Activated B cell treated with CpG ODN at 0.5 μM for 24 hours (primary cell): ENCODE results near the gene PIGS. TPM values are rescaled to one million over a fixed set of nuclear protein-coding genes. Genes with fewer than 3 reads are reported as not detected.
A peak's percentile ranks its signal among the peaks of the same experiment; 100 is the strongest.

Experiments
- ATAC-seq: fragments of 200-7000 bp; cut with Tn5 transposase; one replicate; pipeline ENCODE4 v1.10.0; 2021; ENCODE audit warnings: low read depth, mild to moderate bottlenecking, moderate library complexity
- CTCF ChIA-PET: fragments of 350-600 bp; sonication (Branson Sonifier 250); formaldehyde crosslinking; loops from one replicate; lab custom pipeline; 2021; ENCODE audit warnings: antibody characterized with exemption; lab: Charles Lee
- POLR2A ChIA-PET: fragments of 350-600 bp; sonication (Branson Sonifier 250); formaldehyde crosslinking; loops from one replicate; lab custom pipeline; 2021; ENCODE audit warnings: antibody characterized with exemption; lab: Charles Lee
- DNase-seq: peaks from one replicate; pipeline ENCODE4 v3.0.0; 2022
- H3K27ac Mint-ChIP-seq: one replicate; pipeline ENCODE4 v1.8.0; 2020; ENCODE audit warnings: mixed read lengths
- H3K27me3 Mint-ChIP-seq: one replicate; pipeline ENCODE4 v1.8.0; 2021; ENCODE audit warnings: mixed read lengths
- H3K36me3 Mint-ChIP-seq: one replicate; pipeline ENCODE4 v1.8.0; 2021; ENCODE audit warnings: low read depth, mixed read lengths
- H3K4me1 Mint-ChIP-seq: one replicate; pipeline ENCODE4 v1.8.0; 2021; ENCODE audit warnings: mixed read lengths
- H3K4me3 Mint-ChIP-seq: one replicate; pipeline ENCODE4 v1.8.0; 2020; ENCODE audit warnings: mild to moderate bottlenecking, mixed read lengths
- H3K9me3 Mint-ChIP-seq: one replicate; pipeline ENCODE4 v1.8.0; 2020; ENCODE audit warnings: mixed read lengths
- CTCF ChIP-seq: fragments of 200-600 bp; IDR thresholded peaks from one replicate; pipeline ENCODE4 v1.8.0; 2022; ENCODE audit warnings: antibody characterized with exemption, mild to moderate bottlenecking
- intact Hi-C: fragments of 100-400 bp; cut with micrococcal nuclease; formaldehyde crosslinking; loops from one replicate; pipeline ENCODE4 v1.15.1; 2024
- total RNA-seq: library from RNA; stranded (reverse); gene quantifications from 2 replicates; pipeline ENCODE4 v1.2.3, GENCODE V29; 2022

The PIGS gene
- total RNA-seq, 1 donor from 2014 or later = 92.2 TPM

DNA sequence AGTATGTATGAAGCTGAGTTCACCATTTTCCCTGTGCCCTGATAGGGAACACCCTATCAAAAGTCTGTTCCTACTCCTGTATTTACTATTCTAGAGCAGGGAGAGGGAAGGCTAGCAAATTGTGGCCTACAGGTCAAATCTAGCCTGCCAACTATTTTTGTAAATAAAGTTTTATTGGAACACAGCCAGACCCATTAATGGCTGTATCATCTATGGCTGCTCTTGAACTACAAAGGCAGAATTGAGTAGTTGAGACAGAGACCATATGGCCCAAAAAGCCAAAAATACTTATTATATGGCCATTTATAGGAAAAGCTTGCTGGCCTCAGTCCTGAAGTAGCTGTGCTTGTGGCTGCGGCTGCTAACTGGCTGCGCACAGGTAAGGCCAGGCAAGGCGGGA lies 9.6 kb upstream of the PIGS start:
- ChIA-PET CTCF (no interaction called here), POLR2A (no interaction called here)
- no peak for TF ChIP-seq CTCF
- peaks cover 16% of the 10 kb centered on the region for H3K4me1 Mint-ChIP-seq
- no peak overlapping the region for H3K4me3 Mint-ChIP-seq
- intact Hi-C loops = no loop called here
- H3K27me3 Mint-ChIP-seq = no peaks in the 10 kb centered on the region
- peaks cover 7% of the 10 kb centered on the region for H3K36me3 Mint-ChIP-seq
- H3K27ac Mint-ChIP-seq = no peak overlapping the region
- H3K9me3 Mint-ChIP-seq = no peaks in the 10 kb centered on the region
- DNase-seq (no peak), ATAC-seq (no peak)

DNA sequence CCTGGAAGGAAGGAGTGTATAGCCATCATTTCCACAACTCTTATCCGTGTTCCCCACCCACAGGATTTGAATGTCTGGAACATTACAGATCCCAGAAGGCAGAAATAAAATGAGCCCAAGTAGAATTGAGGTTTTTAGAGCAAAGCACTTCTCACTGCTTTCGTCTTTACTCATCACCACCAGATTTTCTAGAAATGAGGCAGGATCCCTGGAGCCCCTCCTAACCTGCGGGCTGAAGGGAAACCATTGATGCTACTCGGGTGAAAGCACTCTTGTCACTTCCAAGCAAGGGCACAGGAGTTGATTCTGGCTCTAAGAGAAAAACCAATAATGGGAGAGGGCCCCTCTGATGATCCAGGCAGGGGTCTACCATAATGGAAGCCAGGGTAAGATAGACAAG lies 8.2 kb upstream of the PIGS start:
- intact Hi-C loops = no loop called here
- no peak for TF ChIP-seq CTCF
- Mint-ChIP-seq H3K36me3 (no peaks in the 10 kb centered on the region), H3K9me3 (no peaks in the 10 kb centered on the region), H3K27ac (no peak overlapping the region), H3K4me3 (no peak overlapping the region), H3K4me1 (peaks cover 17% of the 10 kb centered on the region), H3K27me3 (no peaks in the 10 kb centered on the region)
- POLR2A ChIA-PET = interaction anchor here (1.7 kb wide), 1 partner anchor 19 kb away, joined by 6 read pairs; the partner anchor contains the start of gene SPAG5
- no peak for ATAC-seq
- DNase-seq = no peak
- CTCF ChIA-PET = no interaction called here

GRCh38 chr17:28578246-28579195 lies 7.2 kb upstream of the PIGS start:
- DNase-seq (no peak), ATAC-seq (no peak)
- no peak overlapping the region for H3K4me3 Mint-ChIP-seq
- H3K9me3 Mint-ChIP-seq = no peaks in the 10 kb centered on the region
- no peaks in the 10 kb centered on the region for H3K27me3 Mint-ChIP-seq
- ChIA-PET CTCF (no interaction called here), POLR2A (interaction anchor here (1.7 to 3.1 kb wide), 2 partner anchors 20 to 29 kb away, joined by 6 to 58 read pairs; partner anchors contain the start of gene SPAG5)
- TF ChIP-seq CTCF = no peak
- H3K36me3 Mint-ChIP-seq = peaks cover 4% of the 10 kb centered on the region
- intact Hi-C loops = no loop called here
- peaks cover 17% of the 10 kb centered on the region for H3K4me1 Mint-ChIP-seq
- no peak overlapping the region for H3K27ac Mint-ChIP-seq

DNA sequence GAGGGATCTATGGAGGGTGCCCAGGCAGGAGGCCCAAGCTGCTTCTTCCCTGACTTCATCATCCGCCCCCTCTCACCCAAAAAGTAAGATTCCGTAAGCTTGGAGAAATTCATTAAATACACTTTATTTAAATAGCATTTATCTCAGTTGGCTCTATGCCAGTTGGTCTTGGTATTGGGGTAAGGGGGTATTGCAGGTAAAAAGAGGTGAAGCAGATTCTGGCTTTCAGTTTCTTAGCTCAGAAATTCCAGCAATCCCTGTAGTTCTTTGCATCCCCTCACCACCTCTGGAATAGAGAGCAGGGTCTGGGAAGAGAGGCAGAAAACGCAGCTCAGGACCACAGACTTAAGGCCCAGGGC lies 6.1 kb upstream of the PIGS start:
- Mint-ChIP-seq H3K36me3 (peaks cover 4% of the 10 kb centered on the region), H3K27me3 (no peaks in the 10 kb centered on the region), H3K4me3 (peak overlapping the region; percentile 79), H3K9me3 (no peaks in the 10 kb centered on the region), H3K4me1 (peaks cover 21% of the 10 kb centered on the region), H3K27ac (peak overlapping the region; percentile 92)
- ChIA-PET POLR2A (interaction anchor here (0.6 to 3.1 kb wide), 8 partner anchors 8 to 294 kb away, joined by 3 to 58 read pairs (median 6); partner anchors contain the start of genes SPAG5 and UNC119), CTCF (interaction anchor here (0.7 kb wide), 1 partner anchor 30 kb away, joined by 4 read pairs; no protein-coding TSS in a partner anchor)
- intact Hi-C loops = loop anchor here (1.0 to 2.0 kb wide), 3 partner anchors 22 to 67 kb away; partner anchors contain the start of genes BLTP2 and SPAG5
- DNase-seq (no peak), ATAC-seq (no peak)
- TF ChIP-seq CTCF = no peak
